ENCODE results near the gene DYNC1H1.

DYNC1H1 gene

DNA sequence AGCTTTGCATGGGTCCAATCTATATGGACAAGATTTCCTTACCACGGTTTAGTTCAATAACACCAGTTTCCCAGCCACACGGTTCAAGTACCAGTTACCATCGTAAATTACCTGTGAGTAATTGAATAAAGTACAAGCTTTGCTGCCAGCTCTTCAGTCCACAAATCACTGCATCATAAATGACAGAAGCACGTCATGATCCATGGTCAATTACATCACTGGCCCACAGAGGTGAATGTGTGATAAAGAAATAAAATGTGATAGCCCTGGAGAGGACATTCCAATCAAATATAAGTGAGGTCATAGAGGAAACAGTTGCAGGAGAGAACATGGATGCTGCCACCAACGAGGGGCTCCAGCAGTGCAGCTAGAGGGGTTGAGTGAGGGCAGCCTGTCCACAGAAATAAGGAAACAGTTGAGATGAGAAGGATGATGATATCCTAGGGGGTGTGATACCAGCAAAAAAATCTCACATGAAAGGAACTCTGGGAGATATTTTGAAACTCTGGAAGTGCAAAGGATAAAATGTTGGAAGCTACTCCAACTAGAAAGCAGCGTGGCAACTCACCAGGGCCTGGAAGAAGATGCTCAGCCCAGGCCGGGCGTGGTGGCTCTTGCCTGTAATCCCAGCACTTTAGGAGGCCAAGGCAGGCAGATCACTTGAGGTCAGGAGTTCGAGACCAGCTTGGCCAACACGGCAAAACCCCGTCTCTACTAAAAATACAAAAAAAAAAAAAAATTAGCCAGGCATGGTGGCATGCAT, 5.8 kb upstream of the DYNC1H1 start:
- Histone ChIP-seq H3K27ac (no peak overlapping the region), H3K9ac (ENCODE audit: insufficient read length) (no peak overlapping the region), H3K9me3 (ENCODE audit: low read depth, low read length) (no peaks in the 10 kb centered on the region), H3K36me3 (ENCODE audit: insufficient read depth, low read length) (no peaks in the 10 kb centered on the region), H3K4me3 (no peak overlapping the region)
- TF ChIP-seq EZH2 (IDR thresholded peaks at IDR 0.05) (no peak), POLR2AphosphoS5 (IDR thresholded peaks at IDR 0.05; ENCODE audit: borderline replicate concordance, low read depth, low read length) (no peak), FOXP2 (optimal IDR thresholded peaks at IDR 0.05; ENCODE audit: control extremely low read depth, extremely low read length, insufficient read depth) (no peak)
- no peak for DNase-seq (ENCODE audit: low read depth, low spot score)

DNA sequence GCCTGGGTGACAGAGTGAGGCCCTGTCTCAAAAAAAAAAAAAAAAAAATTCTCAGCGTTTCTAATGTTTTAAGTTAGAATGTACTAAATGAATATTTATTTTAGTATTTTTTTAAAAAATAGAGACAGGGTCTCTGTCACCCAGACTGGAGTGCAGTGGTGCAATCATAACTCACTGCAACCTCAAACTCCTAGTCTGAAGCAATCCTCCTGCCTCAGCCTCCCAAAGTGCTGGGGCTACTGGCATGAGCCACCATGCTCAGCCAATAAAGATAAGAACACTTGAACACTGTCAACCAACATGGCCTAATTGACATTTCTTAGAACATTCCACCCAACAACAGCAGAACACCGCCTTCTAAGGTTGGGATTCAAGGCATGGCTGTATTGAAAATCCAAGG, 5.1 kb upstream of the DYNC1H1 start:
- Histone ChIP-seq H3K9ac (ENCODE audit: insufficient read length) (no peak overlapping the region), H3K36me3 (ENCODE audit: insufficient read depth, low read length) (no peaks in the 10 kb centered on the region), H3K9me3 (ENCODE audit: low read depth, low read length) (no peaks in the 10 kb centered on the region), H3K27ac (no peak overlapping the region), H3K4me3 (no peak overlapping the region)
- TF ChIP-seq FOXP2 (optimal IDR thresholded peaks at IDR 0.05; ENCODE audit: control extremely low read depth, extremely low read length, insufficient read depth) = no peak
- TF ChIP-seq POLR2AphosphoS5 (IDR thresholded peaks at IDR 0.05; ENCODE audit: borderline replicate concordance, low read depth, low read length) = no peak
- no peak for TF ChIP-seq EZH2 (IDR thresholded peaks at IDR 0.05)
- no peak for DNase-seq (ENCODE audit: low read depth, low spot score)

DNA sequence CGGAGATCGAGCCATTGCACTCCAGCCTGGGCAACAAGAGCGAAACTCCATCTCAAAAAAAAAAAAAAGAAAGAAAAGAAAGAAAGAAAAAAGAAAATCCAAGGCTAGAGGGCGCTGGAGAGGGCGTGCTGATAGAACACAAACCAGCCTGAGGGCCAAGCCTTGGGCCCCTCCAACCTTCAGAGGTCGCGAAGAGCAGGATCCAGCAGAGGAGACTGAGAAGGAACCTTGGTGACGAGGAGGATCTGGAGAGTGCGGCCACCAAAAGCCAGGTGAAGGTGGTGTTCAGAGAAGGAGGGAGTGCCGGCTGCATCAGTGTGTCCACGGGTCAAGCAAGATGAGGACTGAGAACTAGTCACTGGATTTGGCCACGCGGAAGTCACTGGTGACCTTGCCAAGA, 4.1 kb upstream of the DYNC1H1 start:
- no peak for TF ChIP-seq FOXP2 (optimal IDR thresholded peaks at IDR 0.05; ENCODE audit: control extremely low read depth, extremely low read length, insufficient read depth)
- no peak for TF ChIP-seq POLR2AphosphoS5 (IDR thresholded peaks at IDR 0.05; ENCODE audit: borderline replicate concordance, low read depth, low read length)
- no peak for TF ChIP-seq EZH2 (IDR thresholded peaks at IDR 0.05)
- no peaks in the 10 kb centered on the region for H3K9me3 ChIP-seq (ENCODE audit: low read depth, low read length)
- no peak overlapping the region for H3K4me3 ChIP-seq
- H3K36me3 ChIP-seq (ENCODE audit: insufficient read depth, low read length) = no peaks in the 10 kb centered on the region
- no peak overlapping the region for H3K27ac ChIP-seq
- DNase-seq (ENCODE audit: low read depth, low spot score) = no peak
- H3K9ac ChIP-seq (ENCODE audit: insufficient read length) = no peak overlapping the region

DNA sequence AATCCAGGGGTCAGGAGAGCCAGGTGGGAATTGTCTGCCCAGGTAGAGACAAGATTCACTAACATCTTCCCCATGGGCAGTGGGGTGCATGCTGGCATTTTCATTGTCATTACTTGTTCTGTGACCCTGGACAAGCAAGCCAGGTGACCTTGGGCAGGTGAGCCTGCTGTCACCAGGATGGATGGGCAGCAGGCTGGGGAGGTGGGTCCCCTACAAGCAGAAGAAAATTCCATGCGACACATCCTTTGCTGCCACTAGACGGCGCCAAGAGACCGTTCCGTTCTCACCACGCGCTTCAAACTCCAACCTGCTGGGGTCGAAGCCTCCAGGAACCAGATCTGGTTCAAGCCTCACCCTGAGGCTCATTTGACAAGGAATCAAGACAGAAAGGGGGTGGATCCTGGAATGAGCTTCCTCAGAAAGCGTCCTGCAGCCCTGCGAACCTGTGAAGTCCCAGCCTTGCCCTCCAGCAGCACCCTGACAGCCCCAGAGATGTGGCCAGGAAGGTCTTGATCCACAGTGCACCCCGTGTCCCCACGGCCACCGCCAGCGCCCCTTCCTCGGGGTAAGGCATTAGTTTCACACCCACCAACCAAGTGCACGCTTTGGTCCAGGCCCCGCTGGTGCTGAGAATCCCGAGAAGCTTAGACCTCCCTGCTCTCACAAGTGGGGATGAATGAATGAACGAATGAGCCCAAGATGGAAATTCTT, 3.2 kb upstream of the DYNC1H1 start:
- H3K9ac ChIP-seq (ENCODE audit: insufficient read length) = no peak overlapping the region
- H3K27ac ChIP-seq = no peak overlapping the region
- TF ChIP-seq FOXP2 (optimal IDR thresholded peaks at IDR 0.05; ENCODE audit: control extremely low read depth, extremely low read length, insufficient read depth) = no peak
- no peak for TF ChIP-seq EZH2 (IDR thresholded peaks at IDR 0.05)
- no peak for TF ChIP-seq POLR2AphosphoS5 (IDR thresholded peaks at IDR 0.05; ENCODE audit: borderline replicate concordance, low read depth, low read length)
- H3K9me3 ChIP-seq (ENCODE audit: low read depth, low read length) = no peaks in the 10 kb centered on the region
- H3K4me3 ChIP-seq = no peak overlapping the region
- peak; percentile 52 for DNase-seq (ENCODE audit: low read depth, low spot score)
- H3K36me3 ChIP-seq (ENCODE audit: insufficient read depth, low read length) = no peaks in the 10 kb centered on the region

DNA sequence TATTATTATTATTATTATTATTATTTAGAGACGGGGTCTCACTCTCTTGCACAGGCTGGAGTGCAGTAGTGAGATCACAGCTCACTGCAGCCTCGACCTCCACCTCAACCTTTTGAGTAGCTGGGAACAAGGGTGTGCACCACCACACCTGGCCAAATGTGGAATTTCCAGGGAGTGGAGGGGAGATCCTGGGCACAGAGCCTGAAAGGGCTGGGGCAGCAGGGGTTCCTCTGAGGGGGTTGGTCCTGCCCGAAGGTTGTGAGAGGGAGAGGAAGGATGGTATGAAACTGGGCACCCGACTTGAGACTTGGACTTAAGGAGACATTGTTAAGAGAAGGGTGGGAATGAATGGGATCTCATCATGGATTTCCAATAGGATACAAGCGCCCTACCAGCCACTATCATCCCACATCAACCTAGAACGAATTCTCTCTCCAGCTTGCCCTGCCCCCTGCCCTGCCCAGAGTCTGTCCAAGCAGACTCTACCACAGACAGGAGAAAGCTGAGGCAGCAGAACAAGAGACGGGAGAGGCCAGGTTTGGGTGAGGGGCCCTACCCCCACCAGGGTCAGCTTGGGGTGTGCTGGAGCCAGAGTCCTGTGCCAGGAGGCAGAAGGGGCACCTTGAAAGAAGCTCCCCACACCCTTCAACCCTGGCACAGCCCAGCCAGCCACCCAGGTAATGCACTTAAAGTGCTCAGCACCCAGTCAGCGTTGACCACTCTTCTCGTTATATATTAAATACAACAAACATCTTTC, 2.4 kb upstream of the DYNC1H1 start:
- Histone ChIP-seq H3K27ac (peak overlapping the region; percentile 99), H3K9ac (ENCODE audit: insufficient read length) (peak overlapping the region; percentile 66), H3K36me3 (ENCODE audit: insufficient read depth, low read length) (peaks cover 4% of the 10 kb centered on the region; the same call in 1 of the 2 replicates), H3K4me3 (peak overlapping the region; percentile 71), H3K9me3 (ENCODE audit: low read depth, low read length) (no peaks in the 10 kb centered on the region)
- no peak for DNase-seq (ENCODE audit: low read depth, low spot score)
- no peak for TF ChIP-seq FOXP2 (optimal IDR thresholded peaks at IDR 0.05; ENCODE audit: control extremely low read depth, extremely low read length, insufficient read depth)
- TF ChIP-seq POLR2AphosphoS5 (IDR thresholded peaks at IDR 0.05; ENCODE audit: borderline replicate concordance, low read depth, low read length) = no peak
- no peak for TF ChIP-seq EZH2 (IDR thresholded peaks at IDR 0.05)

DNA sequence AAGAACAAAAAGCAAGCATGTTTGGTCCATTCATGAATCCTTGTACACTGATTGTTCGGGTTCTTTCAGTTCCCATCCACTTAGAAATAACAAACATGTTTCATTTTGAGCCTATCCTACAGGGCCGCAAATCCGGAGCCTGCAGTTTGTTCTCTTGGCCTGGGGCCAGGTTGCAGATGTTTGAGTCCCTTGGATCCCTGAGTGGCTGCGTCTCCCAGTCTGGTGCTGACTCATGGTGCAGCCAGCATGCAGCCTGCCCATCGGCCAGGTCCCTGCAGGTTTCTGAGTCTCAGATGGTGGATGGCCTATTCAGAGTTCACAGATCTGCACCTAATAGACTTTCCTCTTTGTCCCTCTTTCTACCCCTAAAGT, 1.9 kb upstream of the DYNC1H1 start:
- peak overlapping the region; percentile 71 for H3K4me3 ChIP-seq
- peak overlapping the region; percentile 99 for H3K27ac ChIP-seq
- H3K9ac ChIP-seq (ENCODE audit: insufficient read length) = peak overlapping the region; percentile 67
- peaks cover 7% of the 10 kb centered on the region; the same call in 1 of the 2 replicates for H3K36me3 ChIP-seq (ENCODE audit: insufficient read depth, low read length)
- DNase-seq (ENCODE audit: low read depth, low spot score) = peak; percentile 67
- no peak for TF ChIP-seq EZH2 (IDR thresholded peaks at IDR 0.05)
- no peak for TF ChIP-seq POLR2AphosphoS5 (IDR thresholded peaks at IDR 0.05; ENCODE audit: borderline replicate concordance, low read depth, low read length)
- no peak for TF ChIP-seq FOXP2 (optimal IDR thresholded peaks at IDR 0.05; ENCODE audit: control extremely low read depth, extremely low read length, insufficient read depth)
- H3K9me3 ChIP-seq (ENCODE audit: low read depth, low read length) = no peaks in the 10 kb centered on the region

DNA sequence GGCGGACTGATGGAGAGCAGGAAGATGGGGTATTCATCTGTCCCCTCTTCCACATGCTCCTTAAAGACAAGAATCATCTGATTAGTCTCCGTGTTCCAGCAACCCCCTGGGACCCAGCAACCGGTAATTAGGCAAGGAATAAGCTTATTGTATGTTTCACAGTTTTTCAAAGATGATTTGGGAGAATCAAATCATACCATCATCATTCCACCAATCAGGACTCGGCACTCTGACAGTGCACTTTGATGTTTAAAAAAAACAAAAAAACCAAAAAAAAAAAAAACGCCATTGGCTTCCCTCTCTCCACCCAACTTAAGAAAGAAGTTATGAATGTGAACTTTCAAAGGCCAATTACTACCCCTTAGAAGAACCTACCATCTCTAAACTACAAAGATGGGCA, 1.3 kb upstream of the DYNC1H1 start:
- Histone ChIP-seq H3K36me3 (ENCODE audit: insufficient read depth, low read length) (peaks cover 13% of the 10 kb centered on the region), H3K4me3 (peak overlapping the region; percentile 71), H3K9me3 (ENCODE audit: low read depth, low read length) (no peaks in the 10 kb centered on the region), H3K9ac (ENCODE audit: insufficient read length) (peak overlapping the region; percentile 67), H3K27ac (peak overlapping the region; percentile 99)
- DNase-seq (ENCODE audit: low read depth, low spot score) = peak; percentile 66
- TF ChIP-seq FOXP2 (optimal IDR thresholded peaks at IDR 0.05; ENCODE audit: control extremely low read depth, extremely low read length, insufficient read depth) (no peak), EZH2 (IDR thresholded peaks at IDR 0.05) (no peak), POLR2AphosphoS5 (IDR thresholded peaks at IDR 0.05; ENCODE audit: borderline replicate concordance, low read depth, low read length) (no peak)

Data from SK-N-MC (cell line).